Measurements from ENCODE around the gene WDR35.
A peak's percentile ranks its signal among the peaks of the same experiment; 100 is the strongest.

Gene WDR35

DNA sequence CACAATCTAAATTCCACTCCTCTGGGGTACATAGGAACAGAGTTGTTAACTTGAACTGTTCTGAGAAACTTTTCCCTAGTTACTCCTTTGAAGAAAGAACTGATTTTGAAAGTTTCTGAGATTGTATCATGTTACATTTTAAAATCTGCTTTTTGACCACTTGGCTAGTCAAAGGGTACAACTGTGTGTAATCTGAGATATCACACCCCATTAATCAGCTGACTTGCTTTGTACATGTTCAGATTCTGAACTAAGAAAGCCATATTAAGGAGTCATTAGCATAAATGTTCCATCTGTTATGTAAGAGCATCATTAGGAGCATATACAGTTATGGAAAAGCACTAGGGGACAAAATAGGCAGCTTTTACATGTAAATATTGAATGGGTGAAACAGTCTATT, 3.8 kb upstream of the WDR35 start:
- no peaks in the 10 kb centered on the region for H3K9me3 ChIP-seq (ENCODE audit: insufficient read depth, low read length)
- no peaks in the 10 kb centered on the region for H4K20me1 ChIP-seq (ENCODE audit: insufficient read depth, low read length)
- H3K36me3 ChIP-seq (replicated peaks; ENCODE audit: low read depth, low read length): no peaks in the 10 kb centered on the region
- no peak overlapping the region for H3K9ac ChIP-seq (ENCODE audit: low read length)
- no peak overlapping the region for H2AFZ ChIP-seq (ENCODE audit: low read depth, low read length)
- TF ChIP-seq CTCF (IDR thresholded peaks at IDR 0.05; ENCODE audit: low read depth, low read length) (no peak), EZH2phosphoT487 (IDR thresholded peaks at IDR 0.05; ENCODE audit: low read depth) (no peak)
- H3K27me3 ChIP-seq (ENCODE audit: low read depth, low read length): peaks cover 7% of the 10 kb centered on the region
- peaks cover 9% of the 10 kb centered on the region; the same call in 1 of the 2 replicates for H3K4me1 ChIP-seq (ENCODE audit: low read length)
- no peak overlapping the region for H3K4me2 ChIP-seq (ENCODE audit: low read length)
- no peak overlapping the region for H3K4me3 ChIP-seq (ENCODE audit: low read length)
- H3K27ac ChIP-seq (ENCODE audit: low read length): no peak overlapping the region
- peaks cover 9% of the 10 kb centered on the region; the same call in 1 of the 2 replicates for H3K79me2 ChIP-seq (ENCODE audit: low read length)

- Histone ChIP-seq H3K27me3 (ENCODE audit: low read depth, low read length) (peaks cover 7% of the 10 kb centered on the region), H3K4me1 (ENCODE audit: low read length) (peaks cover 19% of the 10 kb centered on the region), H2AFZ (ENCODE audit: low read depth, low read length) (no peak overlapping the region), H4K20me1 (ENCODE audit: insufficient read depth, low read length) (no peaks in the 10 kb centered on the region), H3K27ac (ENCODE audit: low read length) (no peak overlapping the region), H3K9ac (ENCODE audit: low read length) (no peak overlapping the region), H3K36me3 (replicated peaks; ENCODE audit: low read depth, low read length) (no peaks in the 10 kb centered on the region), H3K9me3 (ENCODE audit: insufficient read depth, low read length) (no peaks in the 10 kb centered on the region), H3K4me3 (ENCODE audit: low read length) (no peak overlapping the region), H3K4me2 (ENCODE audit: low read length) (no peak overlapping the region), H3K79me2 (ENCODE audit: low read length) (peaks cover 9% of the 10 kb centered on the region; the same call in 1 of the 2 replicates)
- no peak for TF ChIP-seq CTCF (IDR thresholded peaks at IDR 0.05; ENCODE audit: low read depth, low read length)
- no peak for TF ChIP-seq EZH2phosphoT487 (IDR thresholded peaks at IDR 0.05; ENCODE audit: low read depth)
Measured at GRCh38 chr2:19991895-19992294, 2.0 kb upstream of the WDR35 start.

GRCh38 chr2:19990416-19990728, 467 bp upstream of the WDR35 start:
- Histone ChIP-seq H3K4me3 (ENCODE audit: low read length) (peak overlapping the region; percentile 97), H4K20me1 (ENCODE audit: insufficient read depth, low read length) (no peaks in the 10 kb centered on the region), H3K36me3 (replicated peaks; ENCODE audit: low read depth, low read length) (no peaks in the 10 kb centered on the region), H3K9me3 (ENCODE audit: insufficient read depth, low read length) (no peaks in the 10 kb centered on the region), H2AFZ (ENCODE audit: low read depth, low read length) (peak overlapping the region; percentile 98), H3K79me2 (ENCODE audit: low read length) (peaks cover 9% of the 10 kb centered on the region; the same call in 1 of the 2 replicates), H3K9ac (ENCODE audit: low read length) (no peak overlapping the region), H3K27me3 (ENCODE audit: low read depth, low read length) (peaks cover 7% of the 10 kb centered on the region), H3K4me1 (ENCODE audit: low read length) (peaks cover 19% of the 10 kb centered on the region), H3K27ac (ENCODE audit: low read length) (no peak overlapping the region), H3K4me2 (ENCODE audit: low read length) (peak overlapping the region; percentile 85)
- no peak for TF ChIP-seq CTCF (IDR thresholded peaks at IDR 0.05; ENCODE audit: low read depth, low read length)
- TF ChIP-seq EZH2phosphoT487 (IDR thresholded peaks at IDR 0.05; ENCODE audit: low read depth): no peak

DNA sequence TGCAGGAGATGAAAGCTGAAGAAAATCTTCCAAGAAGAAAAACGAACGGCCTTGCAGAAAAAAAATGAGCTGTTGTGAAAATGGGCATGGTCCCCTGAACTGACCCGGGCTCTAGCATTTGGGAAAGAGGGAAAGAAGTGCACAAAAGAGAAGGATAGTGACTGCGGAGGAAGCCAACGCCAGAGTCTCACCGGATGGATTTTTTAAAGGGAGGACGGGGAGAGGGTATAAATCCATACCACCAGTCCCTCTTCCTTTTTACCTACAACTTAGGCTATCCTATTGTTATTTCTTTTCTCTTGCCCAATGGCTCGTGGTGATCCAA, 601 bp downstream of the WDR35 start:
- Histone ChIP-seq H3K79me2 (ENCODE audit: low read length) (peaks cover 9% of the 10 kb centered on the region; the same call in 1 of the 2 replicates), H3K27me3 (ENCODE audit: low read depth, low read length) (peaks cover 7% of the 10 kb centered on the region), H3K36me3 (replicated peaks; ENCODE audit: low read depth, low read length) (no peaks in the 10 kb centered on the region), H3K4me1 (ENCODE audit: low read length) (peaks cover 19% of the 10 kb centered on the region), H4K20me1 (ENCODE audit: insufficient read depth, low read length) (no peaks in the 10 kb centered on the region), H3K4me2 (ENCODE audit: low read length) (peak overlapping the region; percentile 85), H2AFZ (ENCODE audit: low read depth, low read length) (peak overlapping the region; percentile 98), H3K27ac (ENCODE audit: low read length) (no peak overlapping the region), H3K9ac (ENCODE audit: low read length) (peak overlapping the region; percentile 71), H3K4me3 (ENCODE audit: low read length) (peak overlapping the region; percentile 97), H3K9me3 (ENCODE audit: insufficient read depth, low read length) (no peaks in the 10 kb centered on the region)
- TF ChIP-seq CTCF (IDR thresholded peaks at IDR 0.05; ENCODE audit: low read depth, low read length): no peak
- TF ChIP-seq EZH2phosphoT487 (IDR thresholded peaks at IDR 0.05; ENCODE audit: low read depth): no peak
